RWPE2 (cell line): ENCODE measurements around the gene UNC13A.

Experiments
- ATAC-seq: fragments of 200-7000 bp; cut with Tn5 transposase; 3 replicates; pipeline ENCODE4 v1.9.1; 2021; ENCODE audit warnings: low read depth
- DNase-seq: peaks from one replicate; pipeline ENCODE4 v3.0.0-alpha.2; 2020; ENCODE audit warnings: low spot score
- H3K27ac ChIP-seq: fragments of 450-650 bp; 2 replicates; pipeline ENCODE4 v1.5.1; 2017; ENCODE audit warnings: mild to moderate bottlenecking; ENCODE audit not compliant: poor library complexity, severe bottlenecking
- H3K27me3 ChIP-seq: fragments of 250-450 bp; sonication (Bioruptor Pico); 2 replicates; pipeline ENCODE4 v1.5.1; 2021; ENCODE audit warnings: mild to moderate bottlenecking, moderate library complexity; ENCODE audit not compliant: insufficient read depth, poor library complexity, severe bottlenecking
- H3K36me3 ChIP-seq: fragments of 250-450 bp; sonication (Bioruptor Pico); 2 replicates; pipeline ENCODE4 v1.5.1; 2020; ENCODE audit warnings: low read depth, mild to moderate bottlenecking, moderate library complexity
- H3K4me1 ChIP-seq: fragments of 250-450 bp; sonication (Bioruptor Pico); 2 replicates; pipeline ENCODE4 v1.5.1; 2021; ENCODE audit warnings: mild to moderate bottlenecking, moderate library complexity; ENCODE audit not compliant: insufficient read depth, poor library complexity, severe bottlenecking
- H3K4me3 ChIP-seq: fragments of 250-450 bp; sonication (Bioruptor Pico); 2 replicates; pipeline ENCODE4 v1.5.1; 2021; ENCODE audit warnings: mild to moderate bottlenecking, moderate library complexity; ENCODE audit not compliant: severe bottlenecking
- H3K9me3 ChIP-seq: fragments of 250-450 bp; sonication (Bioruptor Pico); 2 replicates; pipeline ENCODE4 v1.5.1; 2021; ENCODE audit warnings: mild to moderate bottlenecking, moderate library complexity; ENCODE audit not compliant: severe bottlenecking
- CTCF ChIP-seq: fragments of 450-650 bp; IDR thresholded peaks from one replicate; pipeline ENCODE4 v1.5.1; 2017; ENCODE audit warnings: mild to moderate bottlenecking, moderate library complexity; ENCODE audit not compliant: poor library complexity, severe bottlenecking

UNC13A gene

DNA sequence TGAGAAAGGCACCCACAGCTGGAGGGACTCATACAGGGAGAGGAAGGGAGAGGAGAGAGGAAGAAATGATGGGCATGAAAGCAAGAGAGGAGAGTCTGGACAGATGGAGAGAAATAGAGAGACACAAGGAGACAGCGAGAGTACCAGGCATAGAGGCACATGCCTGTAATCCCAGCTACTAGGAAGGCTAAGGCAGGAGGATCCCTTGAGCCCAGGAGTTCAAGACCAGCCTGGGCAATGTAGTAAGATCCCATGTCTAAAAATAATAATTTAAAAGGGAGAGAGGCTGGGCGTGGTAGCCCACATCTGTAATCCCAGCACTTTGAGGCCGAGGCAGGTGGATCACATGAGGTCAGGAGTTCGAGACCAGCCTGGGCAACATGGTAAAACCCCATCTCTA lies 9.3 kb downstream of the UNC13A start:
- peaks cover 10% of the 10 kb centered on the region for H3K27me3 ChIP-seq
- H3K9me3 ChIP-seq, result no peaks in the 10 kb centered on the region
- TF ChIP-seq CTCF, result no peak
- ATAC-seq (no peak), DNase-seq (no peak)
- no peaks in the 10 kb centered on the region for H3K36me3 ChIP-seq
- no peak overlapping the region for H3K27ac ChIP-seq
- H3K4me3 ChIP-seq, result no peak overlapping the region
- no peaks in the 10 kb centered on the region for H3K4me1 ChIP-seq

DNA sequence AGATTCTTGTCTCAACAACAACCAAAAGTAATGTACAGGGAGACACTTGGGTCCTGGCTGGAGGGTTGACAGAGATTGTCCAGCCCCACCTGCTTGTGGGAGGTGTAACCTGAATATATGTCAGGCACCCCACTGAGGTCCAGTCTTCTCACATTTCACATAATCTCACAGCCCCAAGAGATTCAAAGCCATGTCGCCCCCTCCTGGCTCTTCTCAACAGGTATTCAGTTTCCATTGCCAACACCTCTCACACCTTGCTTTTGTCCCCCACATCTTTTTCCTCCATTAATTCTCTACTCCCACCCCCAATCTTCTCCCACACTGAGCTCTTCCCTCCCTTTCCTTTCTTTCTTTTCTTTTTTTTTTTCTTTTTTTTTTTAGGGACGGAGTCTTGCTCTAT lies 11.2 kb downstream of the UNC13A start:
- Histone ChIP-seq H3K27me3 (peaks cover 10% of the 10 kb centered on the region), H3K4me1 (no peaks in the 10 kb centered on the region), H3K27ac (no peak overlapping the region), H3K9me3 (no peaks in the 10 kb centered on the region), H3K36me3 (no peaks in the 10 kb centered on the region), H3K4me3 (no peak overlapping the region)
- ATAC-seq (no peak), DNase-seq (no peak)
- peak; percentile 10 for TF ChIP-seq CTCF

GRCh38 chr19:17676295-17676694 lies 11.9 kb downstream of the UNC13A start:
- no peak overlapping the region for H3K4me3 ChIP-seq
- no peaks in the 10 kb centered on the region for H3K4me1 ChIP-seq
- no peak for ATAC-seq
- H3K27ac ChIP-seq, result no peak overlapping the region
- no peaks in the 10 kb centered on the region for H3K9me3 ChIP-seq
- H3K36me3 ChIP-seq, result no peaks in the 10 kb centered on the region
- H3K27me3 ChIP-seq, result peaks cover 10% of the 10 kb centered on the region
- no peak for TF ChIP-seq CTCF
- DNase-seq, result no peak

- Histone ChIP-seq H3K36me3 (no peaks in the 10 kb centered on the region), H3K27me3 (no peaks in the 10 kb centered on the region), H3K4me3 (no peak overlapping the region), H3K4me1 (no peaks in the 10 kb centered on the region), H3K27ac (no peak overlapping the region), H3K9me3 (no peaks in the 10 kb centered on the region)
- no peak for TF ChIP-seq CTCF
- ATAC-seq (no peak), DNase-seq (no peak)
These were observed 14.0 kb downstream of the UNC13A start for GRCh38 chr19:17673937-17674799.

- no peak overlapping the region for H3K27ac ChIP-seq
- H3K9me3 ChIP-seq, result no peaks in the 10 kb centered on the region
- H3K27me3 ChIP-seq, result no peaks in the 10 kb centered on the region
- no peak overlapping the region for H3K4me3 ChIP-seq
- H3K4me1 ChIP-seq, result no peaks in the 10 kb centered on the region
- no peaks in the 10 kb centered on the region for H3K36me3 ChIP-seq
- ATAC-seq (peak; percentile 45; the same call in 2 of the 3 replicates), DNase-seq (no peak)
- TF ChIP-seq CTCF, result no peak
These were observed 16.2 kb downstream of the UNC13A start for GRCh38 chr19:17671906-17672305.
